ENCODE measurements around the gene SERPINA9. TPM values are rescaled to one million over a fixed set of nuclear protein-coding genes. Genes with fewer than 3 reads are reported as not detected.

SERPINA9 gene
- total and polyA plus RNA-seq, 4 donors: not detected

DNA sequence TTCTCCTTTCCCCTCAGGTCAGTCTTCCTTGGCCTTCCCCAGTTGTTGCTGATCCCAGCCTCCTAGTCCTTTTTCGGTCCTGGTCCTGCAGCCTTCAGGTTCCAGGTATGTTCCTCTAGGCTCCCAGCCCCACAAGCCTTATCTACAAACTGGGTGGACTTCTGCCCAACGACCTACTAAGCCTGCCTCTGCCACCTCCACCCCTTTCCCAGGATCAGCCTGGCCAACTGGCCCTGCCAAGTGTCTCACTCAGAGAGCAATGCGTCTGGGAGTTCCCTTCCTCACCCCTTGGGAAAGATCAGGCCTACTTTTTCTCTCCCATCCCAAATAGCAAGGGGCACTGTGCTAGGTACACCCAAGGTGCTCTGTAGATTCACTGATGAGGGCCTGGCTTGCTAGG lies 33.4 kb upstream of the SERPINA9 start, which contains the start of gene SERPINA12:
TSS of gene SERPINA12 (minus strand) at position 114 of the 400 bp plus-strand sequence. CDS start 11,072 bp downstream, outside the sequence.
- H3K36me3 ChIP-seq (ENCODE audit: control insufficient read depth in 4 of 4, insufficient read depth in 4 of 4, low read length in 4 of 4): no peaks in the 10 kb centered on the region

DNA sequence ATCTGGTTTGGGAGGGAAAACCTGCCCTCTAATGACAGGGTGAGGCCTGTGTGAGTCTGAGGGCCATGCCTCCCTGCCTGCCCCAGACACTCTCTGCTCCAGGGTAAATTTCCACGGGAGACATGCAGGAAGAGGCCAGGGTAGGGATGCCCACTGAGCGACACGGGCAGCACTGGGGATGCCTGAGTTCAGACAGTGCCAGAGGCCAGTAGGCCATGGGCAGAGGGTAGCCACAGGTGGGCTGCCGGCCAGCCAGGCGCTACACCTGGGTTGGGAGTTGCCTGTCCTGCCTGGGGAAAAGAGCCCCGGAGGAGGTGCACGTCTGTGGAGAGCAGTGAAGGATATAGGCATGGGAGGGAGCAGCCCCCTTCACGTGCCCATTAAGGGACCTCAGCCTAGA lies 29.6 kb upstream of the SERPINA9 start:
- TF ChIP-seq, protein P1, sequence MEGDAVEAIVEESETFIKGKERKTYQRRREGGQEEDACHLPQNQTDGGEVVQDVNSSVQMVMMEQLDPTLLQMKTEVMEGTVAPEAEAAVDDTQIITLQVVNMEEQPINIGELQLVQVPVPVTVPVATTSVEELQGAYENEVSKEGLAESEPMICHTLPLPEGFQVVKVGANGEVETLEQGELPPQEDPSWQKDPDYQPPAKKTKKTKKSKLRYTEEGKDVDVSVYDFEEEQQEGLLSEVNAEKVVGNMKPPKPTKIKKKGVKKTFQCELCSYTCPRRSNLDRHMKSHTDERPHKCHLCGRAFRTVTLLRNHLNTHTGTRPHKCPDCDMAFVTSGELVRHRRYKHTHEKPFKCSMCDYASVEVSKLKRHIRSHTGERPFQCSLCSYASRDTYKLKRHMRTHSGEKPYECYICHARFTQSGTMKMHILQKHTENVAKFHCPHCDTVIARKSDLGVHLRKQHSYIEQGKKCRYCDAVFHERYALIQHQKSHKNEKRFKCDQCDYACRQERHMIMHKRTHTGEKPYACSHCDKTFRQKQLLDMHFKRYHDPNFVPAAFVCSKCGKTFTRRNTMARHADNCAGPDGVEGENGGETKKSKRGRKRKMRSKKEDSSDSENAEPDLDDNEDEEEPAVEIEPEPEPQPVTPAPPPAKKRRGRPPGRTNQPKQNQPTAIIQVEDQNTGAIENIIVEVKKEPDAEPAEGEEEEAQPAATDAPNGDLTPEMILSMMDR (IDR thresholded peaks at IDR 0.05; ENCODE audit: control extremely low read depth, extremely low read depth): no peak
- ATAC-seq (ENCODE audit: insufficient read depth, low FRiP score) (no peak), DNase-seq (no peak)
- Histone ChIP-seq H3K27me3 (ENCODE audit: control insufficient read depth in 3 of 3, insufficient read depth in 3 of 3, low read length in 2 of 3) (no peaks in the 10 kb centered on the region), H3K27ac (ENCODE audit: low read depth in 1 of 2, low read length in 1 of 2) (no peak overlapping the region), H3K9me3 (ENCODE audit: control insufficient read depth in 4 of 4, insufficient read depth in 3 of 4, low read length in 3 of 4) (no peaks in the 10 kb centered on the region), H3K36me3 (ENCODE audit: control insufficient read depth in 4 of 4, insufficient read depth in 4 of 4, low read length in 4 of 4) (no peaks in the 10 kb centered on the region), H3K4me1 (ENCODE audit: control insufficient read depth in 5 of 5, insufficient read depth in 5 of 5, low read length in 5 of 5) (peaks cover 0 to 6% (median 2%) of the 10 kb centered on the region in 5 donors), H3K9ac (ENCODE audit: insufficient read depth in 1 of 2, low read length in 2 of 2) (no peak overlapping the region), H3K4me3 (no peak overlapping the region)
- 86 to 90% methylated on average over 8 of the region's 8 CpGs for WGBS, 2 donors

More for the DNA sequence above, 33.4 kb upstream of the SERPINA9 start, which contains the start of gene SERPINA12:
- H3K4me1 ChIP-seq (ENCODE audit: control insufficient read depth in 5 of 5, insufficient read depth in 5 of 5, low read length in 5 of 5): no peaks in the 10 kb centered on the region
- WGBS, 2 donors: 70 to 73% methylated on average over 3 of the region's 3 CpGs
- no peaks in the 10 kb centered on the region for H3K9me3 ChIP-seq (ENCODE audit: control insufficient read depth in 4 of 4, insufficient read depth in 3 of 4, low read length in 3 of 4)
- DNase-seq (no peak), ATAC-seq (ENCODE audit: insufficient read depth, low FRiP score) (no peak)
- H3K4me3 ChIP-seq: no peak within 1 kb of the TSS
- H3K27ac ChIP-seq (ENCODE audit: low read depth in 1 of 2, low read length in 1 of 2): no peak within 1 kb of the TSS
- H3K9ac ChIP-seq (ENCODE audit: insufficient read depth in 1 of 2, low read length in 2 of 2): no peak within 1 kb of the TSS
- no peaks in the 10 kb centered on the region for H3K27me3 ChIP-seq (ENCODE audit: control insufficient read depth in 3 of 3, insufficient read depth in 3 of 3, low read length in 2 of 3)
- TF ChIP-seq, protein P1 (IDR thresholded peaks at IDR 0.05; ENCODE audit: control extremely low read depth, extremely low read depth): no peak

DNA sequence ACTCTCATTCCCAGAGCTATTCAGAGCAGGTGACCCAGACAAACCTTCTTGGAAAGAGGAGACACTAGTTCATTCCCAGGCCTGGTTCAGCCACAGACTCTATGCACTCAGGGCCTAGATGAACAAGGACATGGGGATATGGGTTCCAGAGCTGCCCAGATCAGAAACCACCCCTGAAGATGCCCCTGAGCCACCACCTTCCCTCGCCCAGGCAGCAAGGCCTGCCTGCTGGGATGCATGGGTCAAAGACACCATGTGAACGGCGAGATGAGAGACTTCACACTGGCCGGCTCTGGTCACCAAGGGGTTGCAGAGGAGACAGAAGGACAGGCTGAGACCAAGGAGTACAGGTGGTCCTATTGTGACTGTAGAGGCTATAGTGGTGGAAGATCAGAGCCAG lies 29.2 kb upstream of the SERPINA9 start:
- Histone ChIP-seq H3K36me3 (ENCODE audit: control insufficient read depth in 4 of 4, insufficient read depth in 4 of 4, low read length in 4 of 4) (no peaks in the 10 kb centered on the region), H3K27me3 (ENCODE audit: control insufficient read depth in 3 of 3, insufficient read depth in 3 of 3, low read length in 2 of 3) (no peaks in the 10 kb centered on the region), H3K9me3 (ENCODE audit: control insufficient read depth in 4 of 4, insufficient read depth in 3 of 4, low read length in 3 of 4) (no peaks in the 10 kb centered on the region), H3K4me3 (no peak overlapping the region), H3K27ac (ENCODE audit: low read depth in 1 of 2, low read length in 1 of 2) (no peak overlapping the region), H3K9ac (ENCODE audit: insufficient read depth in 1 of 2, low read length in 2 of 2) (no peak overlapping the region), H3K4me1 (ENCODE audit: control insufficient read depth in 5 of 5, insufficient read depth in 5 of 5, low read length in 5 of 5) (peaks cover 0 to 6% (median 2%) of the 10 kb centered on the region in 5 donors)
- DNase-seq (no peak), ATAC-seq (ENCODE audit: insufficient read depth, low FRiP score) (no peak)
- 91 to 96% methylated on average over 4 of the region's 4 CpGs for WGBS, 2 donors
- TF ChIP-seq, protein P1 (IDR thresholded peaks at IDR 0.05; ENCODE audit: control extremely low read depth, extremely low read depth): no peak

Measured in lung (tissue), 12 donors.